T-helper 17 cell (primary cell): Measurements from ENCODE around the gene CGB7. TPM values are rescaled to one million over a fixed set of nuclear protein-coding genes. Genes with fewer than 3 reads are reported as not detected.

Source experiments
- ATAC-seq: fragments of 150-1000 bp; cut with Tn5 transposase; 2 replicates; pipeline ENCODE4 v1.10.0; 2021; ENCODE audit warnings: mild to moderate bottlenecking, moderate library complexity
- DNase-seq, 3 donors: peaks; one replicate each; pipeline versions ENCODE4 v3.0.0 to v3.0.0-alpha.2; 2020 to 2021
- H3K9me3 ChIP-seq: one replicate; pipeline ENCODE4 v1.7.0; 2013; ENCODE audit warnings: low read length, mild to moderate bottlenecking; ENCODE audit not compliant: control insufficient read depth, poor library complexity, severe bottlenecking
- H3K27ac Mint-ChIP-seq: one replicate; pipeline ENCODE4 v1.8.0; 2022; ENCODE audit warnings: mild to moderate bottlenecking, moderate library complexity, mixed read lengths
- H3K27me3 Mint-ChIP-seq: one replicate; pipeline ENCODE4 v1.8.0; 2022; ENCODE audit warnings: mixed read lengths
- H3K36me3 Mint-ChIP-seq: one replicate; pipeline ENCODE4 v1.8.0; 2022; ENCODE audit warnings: low read depth, mixed read lengths
- H3K4me1 Mint-ChIP-seq: one replicate; pipeline ENCODE4 v1.8.0; 2022; ENCODE audit warnings: mild to moderate bottlenecking, mixed read lengths
- H3K4me3 Mint-ChIP-seq: one replicate; pipeline ENCODE4 v1.8.0; 2022; ENCODE audit warnings: mild to moderate bottlenecking, moderate library complexity, mixed read lengths
- total RNA-seq, 4 donors: library from RNA in 2 of 4; stranded (reverse) in 2 of 4; gene quantifications; one replicate each; pipeline ENCODE4 v1.2.3 and lab custom pipeline; 2022 to 2026

Gene CGB7
- total RNA-seq, 2 donors from 2014 or later: not detected

DNA sequence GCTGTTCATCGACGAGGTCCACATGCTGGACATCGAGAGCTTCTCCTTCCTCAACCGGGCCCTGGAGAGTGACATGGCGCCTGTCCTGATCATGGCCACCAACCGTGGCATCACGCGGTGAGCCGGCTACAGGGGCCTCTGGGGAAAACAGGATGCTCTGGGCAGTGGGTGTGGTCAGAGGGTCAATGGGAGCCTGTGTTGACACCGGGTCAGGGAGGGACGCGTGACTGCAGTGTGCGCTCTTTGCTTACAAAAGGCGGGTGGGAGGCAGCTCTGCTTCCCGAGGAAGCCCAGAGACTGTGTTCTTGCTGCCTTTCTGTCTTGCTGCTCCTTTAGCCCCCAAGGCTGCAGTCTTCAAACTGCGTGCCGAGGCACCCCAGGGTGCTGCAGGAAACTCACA is 46.4 kb downstream of the CGB7 start:
- ATAC-seq: no peak
- no peak overlapping the region for H3K27ac Mint-ChIP-seq
- H3K4me1 Mint-ChIP-seq: no peaks in the 10 kb centered on the region
- H3K36me3 Mint-ChIP-seq: peaks cover 2% of the 10 kb centered on the region
- DNase-seq: no peak
- no peak overlapping the region for H3K4me3 Mint-ChIP-seq
- H3K9me3 ChIP-seq: no peaks in the 10 kb centered on the region
- H3K27me3 Mint-ChIP-seq: no peaks in the 10 kb centered on the region

DNA sequence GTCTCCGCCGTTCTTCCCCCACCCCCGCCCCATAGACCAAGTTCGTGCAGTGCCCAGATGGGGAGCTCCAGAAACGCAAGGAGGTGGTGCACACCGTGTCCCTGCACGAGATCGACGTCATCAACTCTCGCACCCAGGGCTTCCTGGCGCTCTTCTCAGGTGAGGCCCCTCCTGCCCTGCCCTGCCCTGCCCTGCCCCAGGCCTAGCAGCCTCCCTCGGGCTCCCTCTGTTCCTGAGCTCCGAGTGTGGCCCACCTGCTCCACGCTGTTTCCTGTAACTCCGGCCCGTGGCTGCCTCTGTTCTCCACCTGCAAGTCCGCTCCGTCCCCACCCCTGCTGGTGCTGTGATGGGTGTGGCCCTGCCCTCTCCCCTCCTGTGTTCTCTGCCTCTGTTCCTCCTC is 47.1 kb downstream of the CGB7 start:
- H3K36me3 Mint-ChIP-seq: peaks cover 2% of the 10 kb centered on the region
- no peaks in the 10 kb centered on the region for H3K9me3 ChIP-seq
- H3K27me3 Mint-ChIP-seq: no peaks in the 10 kb centered on the region
- no peak overlapping the region for H3K4me3 Mint-ChIP-seq
- H3K4me1 Mint-ChIP-seq: no peaks in the 10 kb centered on the region
- ATAC-seq (no peak), DNase-seq (no peak)
- H3K27ac Mint-ChIP-seq: no peak overlapping the region

DNA sequence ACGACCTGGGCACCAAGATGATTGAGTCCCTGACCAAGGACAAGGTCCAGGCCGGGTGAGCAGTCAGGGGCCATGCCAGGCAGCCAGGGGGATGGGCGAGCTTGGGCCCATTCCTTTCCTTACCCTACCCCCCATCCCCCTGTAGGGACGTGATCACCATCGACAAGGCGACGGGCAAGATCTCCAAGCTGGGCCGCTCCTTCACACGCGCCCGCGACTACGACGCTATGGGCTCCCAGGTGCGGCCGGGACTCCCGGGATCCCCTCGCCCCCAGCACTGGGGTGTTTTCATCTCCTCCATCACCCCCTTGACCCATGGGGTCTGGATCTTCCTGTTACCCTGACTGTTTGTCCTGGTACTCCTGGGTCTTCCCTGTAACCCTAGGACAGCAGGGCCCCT is 47.7 kb downstream of the CGB7 start:
- no peak overlapping the region for H3K27ac Mint-ChIP-seq
- no peak for ATAC-seq
- H3K4me1 Mint-ChIP-seq: no peaks in the 10 kb centered on the region
- no peak overlapping the region for H3K4me3 Mint-ChIP-seq
- H3K9me3 ChIP-seq: no peaks in the 10 kb centered on the region
- no peak for DNase-seq
- H3K36me3 Mint-ChIP-seq: peaks cover 2% of the 10 kb centered on the region
- no peaks in the 10 kb centered on the region for H3K27me3 Mint-ChIP-seq

DNA sequence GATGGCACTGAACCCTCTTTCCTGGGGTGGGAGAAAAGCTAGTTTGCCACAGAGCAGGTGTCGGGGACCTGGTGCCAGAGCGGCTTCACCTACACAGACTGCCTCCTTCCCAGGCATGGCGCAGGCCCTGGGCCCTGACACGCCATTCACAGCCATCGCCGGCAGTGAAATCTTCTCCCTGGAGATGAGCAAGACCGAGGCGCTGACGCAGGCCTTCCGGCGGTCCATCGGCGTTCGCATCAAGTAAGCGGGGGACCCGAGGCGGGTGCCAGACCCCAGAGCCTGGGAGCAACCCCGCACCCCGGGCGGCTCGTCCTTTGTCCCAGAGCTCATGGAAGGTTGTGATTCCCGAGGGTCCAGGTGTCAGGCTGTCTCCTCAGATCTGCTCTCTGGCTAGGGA is 50.6 kb downstream of the CGB7 start:
- DNase-seq (no peak), ATAC-seq (no peak)
- Mint-ChIP-seq H3K27ac (no peak overlapping the region), H3K4me1 (no peaks in the 10 kb centered on the region), H3K36me3 (peaks cover 2% of the 10 kb centered on the region), H3K27me3 (no peaks in the 10 kb centered on the region), H3K4me3 (no peak overlapping the region)
- no peaks in the 10 kb centered on the region for H3K9me3 ChIP-seq

DNA sequence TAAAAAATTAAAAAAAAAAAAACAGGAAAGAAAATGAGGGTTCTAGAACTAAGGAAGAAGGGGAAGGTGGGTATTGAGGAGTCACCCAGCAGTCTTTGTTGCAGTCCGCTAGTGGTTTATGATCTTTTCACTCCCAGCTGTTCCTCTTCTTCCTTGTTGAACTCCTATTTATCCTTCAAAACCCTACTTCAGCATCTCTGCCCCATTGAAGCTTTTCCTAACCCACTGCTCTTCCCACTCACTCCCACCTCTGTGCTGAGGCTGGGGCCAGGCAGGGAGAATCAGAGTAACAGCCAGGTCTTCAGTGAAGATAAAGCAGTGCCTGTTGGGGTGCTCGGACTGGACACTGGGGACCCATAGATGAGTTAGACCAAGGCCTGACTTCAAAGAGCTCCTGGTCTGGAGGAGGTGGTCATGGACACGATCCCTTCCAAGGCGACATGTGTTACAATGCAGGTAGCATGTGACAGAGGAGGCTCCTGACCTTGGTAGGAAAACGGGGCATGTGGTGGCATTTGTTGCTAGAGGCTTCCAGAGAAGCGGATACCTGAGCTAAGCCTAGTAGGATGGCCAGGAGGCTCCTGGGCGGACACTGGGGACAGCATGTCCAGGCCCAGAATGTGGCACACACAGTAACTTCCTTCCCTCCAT is 52.5 kb downstream of the CGB7 start:
- H3K4me1 Mint-ChIP-seq: no peaks in the 10 kb centered on the region
- no peaks in the 10 kb centered on the region for H3K9me3 ChIP-seq
- DNase-seq (no peak), ATAC-seq (no peak)
- no peak overlapping the region for H3K4me3 Mint-ChIP-seq
- no peaks in the 10 kb centered on the region for H3K36me3 Mint-ChIP-seq
- no peak overlapping the region for H3K27ac Mint-ChIP-seq
- H3K27me3 Mint-ChIP-seq: no peaks in the 10 kb centered on the region

Other genes with a start within 250 kb of the CGB7 start
- 10 to 100 TPM; 14.0 to 14.6 TPM for gene BCAT2, start 246.7 kb downstream of the CGB7 start, total RNA-seq
- gene HSD17B14, start 221.3 kb downstream of the CGB7 start, total RNA-seq: under 1 TPM in 1 of 2 donors, not detected in 1; 0.44 TPM
- 1 to 10 TPM in 1 of 2 donors, under 1 TPM in 1; 0.42 to 3.0 TPM for gene PLEKHA4, start 189.1 kb downstream of the CGB7 start, total RNA-seq
- gene PPP1R15A, start 185.3 kb downstream of the CGB7 start, total RNA-seq: 1,000 to 10,000 TPM in 1 of 2 donors, 100 to 1,000 TPM in 1; 954 to 1,165 TPM
- gene TULP2, start 159.0 kb downstream of the CGB7 start, total RNA-seq: not detected
- 100 to 1,000 TPM; 118 to 135 TPM for gene NUCB1, start 157.4 kb downstream of the CGB7 start, total RNA-seq
- under 1 TPM; 0.50 to 0.86 TPM for gene DHDH, start 124.0 kb downstream of the CGB7 start, total RNA-seq
- gene BAX, start 102.9 kb downstream of the CGB7 start, total RNA-seq: 100 to 1,000 TPM in 1 of 2 donors, 10 to 100 TPM in 1; 89.2 to 104 TPM
- 100 to 1,000 TPM; 612 to 898 TPM for gene FTL, start 92.4 kb downstream of the CGB7 start, total RNA-seq
- gene GYS1, start 64.4 kb downstream of the CGB7 start, total RNA-seq: 10 to 100 TPM; 21.6 to 24.2 TPM
- gene RUVBL2, start 63.9 kb downstream of the CGB7 start, total RNA-seq: 10 to 100 TPM; 20.2 to 25.5 TPM
- gene LHB, start 40.7 kb downstream of the CGB7 start, total RNA-seq: not detected
- not detected for gene CGB3, start 33.4 kb downstream of the CGB7 start, total RNA-seq
- not detected for gene CGB2, start 25.9 kb downstream of the CGB7 start, total RNA-seq
- gene CGB1, start 20.9 kb downstream of the CGB7 start, total RNA-seq: not detected
- not detected for gene CGB5, start 13.9 kb downstream of the CGB7 start, total RNA-seq
- not detected for gene CGB8, start 8.6 kb downstream of the CGB7 start, total RNA-seq
- not detected for gene NTF4, start 7.1 kb upstream of the CGB7 start, total RNA-seq
- gene KCNA7, start 14.9 kb upstream of the CGB7 start, total RNA-seq: not detected
- gene SNRNP70, start 27.7 kb upstream of the CGB7 start, total RNA-seq: 100 to 1,000 TPM; 352 to 394 TPM
- gene LIN7B, start 56.6 kb upstream of the CGB7 start, total RNA-seq: 1 to 10 TPM; 4.7 to 5.2 TPM
- gene C19orf73, start 61.4 kb upstream of the CGB7 start, total RNA-seq: 1 to 10 TPM; 3.6 to 3.9 TPM
- 1 to 10 TPM; 2.6 to 3.9 TPM for gene PPFIA3, start 61.8 kb upstream of the CGB7 start, total RNA-seq
- not detected for gene HRC, start 97.6 kb upstream of the CGB7 start, total RNA-seq
- gene TRPM4, start 100.0 kb upstream of the CGB7 start, total RNA-seq: under 1 TPM in 1 of 2 donors, not detected in 1; 0.25 TPM